NT2/D1 (cell line): ENCODE results near the gene SHROOM4.

Source experiments
- YY1 ChIP-seq: IDR thresholded peaks from 2 replicates; pipeline ENCODE4 v1.6.1; 2011; ENCODE audit not compliant: insufficient read length, insufficient read depth
- ZNF274 ChIP-seq: IDR thresholded peaks from 2 replicates; pipeline ENCODE4 v1.6.1; 2011; ENCODE audit warnings: mild to moderate bottlenecking, low read depth, low read length

- TF ChIP-seq YY1 (no peak), ZNF274 (no peak)
Observed at GRCh38 chrX:50768801-50769200, 45.2 kb downstream of the SHROOM4 start.
